ENCODE measurements around the gene CUX1.

DNA sequence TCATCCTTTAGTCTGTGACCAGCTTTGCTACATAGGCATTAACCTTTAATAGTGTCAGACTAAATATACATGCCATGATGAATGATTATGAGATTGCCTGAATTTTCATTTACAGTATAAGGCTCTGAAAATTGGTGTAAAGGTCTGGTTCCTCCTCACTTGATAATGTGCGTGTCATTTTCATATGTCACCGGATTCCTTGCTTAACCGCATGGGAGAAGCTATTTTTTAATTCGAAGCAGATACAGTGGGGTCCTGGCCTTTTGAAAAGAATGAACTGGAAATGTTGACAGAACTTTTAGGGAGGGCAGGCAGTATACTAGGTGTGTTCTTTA lies 276.9 kb downstream of the CUX1 start:
- no peak for TF ChIP-seq EZH2 (IDR thresholded peaks at IDR 0.05; ENCODE audit: insufficient read depth, low read length)
- TF ChIP-seq, protein P1, sequence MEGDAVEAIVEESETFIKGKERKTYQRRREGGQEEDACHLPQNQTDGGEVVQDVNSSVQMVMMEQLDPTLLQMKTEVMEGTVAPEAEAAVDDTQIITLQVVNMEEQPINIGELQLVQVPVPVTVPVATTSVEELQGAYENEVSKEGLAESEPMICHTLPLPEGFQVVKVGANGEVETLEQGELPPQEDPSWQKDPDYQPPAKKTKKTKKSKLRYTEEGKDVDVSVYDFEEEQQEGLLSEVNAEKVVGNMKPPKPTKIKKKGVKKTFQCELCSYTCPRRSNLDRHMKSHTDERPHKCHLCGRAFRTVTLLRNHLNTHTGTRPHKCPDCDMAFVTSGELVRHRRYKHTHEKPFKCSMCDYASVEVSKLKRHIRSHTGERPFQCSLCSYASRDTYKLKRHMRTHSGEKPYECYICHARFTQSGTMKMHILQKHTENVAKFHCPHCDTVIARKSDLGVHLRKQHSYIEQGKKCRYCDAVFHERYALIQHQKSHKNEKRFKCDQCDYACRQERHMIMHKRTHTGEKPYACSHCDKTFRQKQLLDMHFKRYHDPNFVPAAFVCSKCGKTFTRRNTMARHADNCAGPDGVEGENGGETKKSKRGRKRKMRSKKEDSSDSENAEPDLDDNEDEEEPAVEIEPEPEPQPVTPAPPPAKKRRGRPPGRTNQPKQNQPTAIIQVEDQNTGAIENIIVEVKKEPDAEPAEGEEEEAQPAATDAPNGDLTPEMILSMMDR (IDR thresholded peaks at IDR 0.05; ENCODE audit: insufficient read depth, low read depth, low read length): no peak

Measured in astrocyte (in vitro differentiated cells and primary cell).